GM21529 (cell line): Measurements from ENCODE around the gene RNASE12.
"Not testable (repeated sequence)": the region's sequence is repeated elsewhere in the genome, so short reads cannot be mapped to it uniquely, and the experiment has no call there.

Experiments
- ATAC-seq: cut with Tn5 transposase; IDR thresholded peaks from one replicate; pipeline ENCODE4 v1.9.1; 2021; ENCODE audit not compliant: unreplicated experiment

RNASE12 gene, protein sequence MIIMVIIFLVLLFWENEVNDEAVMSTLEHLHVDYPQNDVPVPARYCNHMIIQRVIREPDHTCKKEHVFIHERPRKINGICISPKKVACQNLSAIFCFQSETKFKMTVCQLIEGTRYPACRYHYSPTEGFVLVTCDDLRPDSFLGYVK

DNA sequence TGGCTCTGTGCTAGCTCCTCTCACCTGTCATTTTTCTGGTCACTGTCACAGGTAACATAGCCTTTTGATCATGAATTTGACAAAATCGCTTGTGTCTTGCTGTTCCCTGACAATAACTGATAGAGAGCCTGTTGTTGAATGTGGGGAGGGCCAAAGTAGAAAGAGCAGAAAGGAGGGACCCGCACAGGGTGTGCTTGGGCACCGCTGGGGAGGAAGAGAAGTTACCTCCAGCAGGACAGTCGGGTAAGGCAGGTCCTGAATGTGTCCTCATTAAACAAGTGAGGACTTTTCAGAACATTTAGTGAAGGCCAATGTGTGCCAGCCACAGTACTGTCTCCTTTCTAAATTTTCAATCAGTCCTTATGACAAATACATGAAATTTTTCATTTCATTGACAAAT is at the start of gene RNASE12:
Gene RNASE12, minus strand, starts transcription at position 142 of the 400 bp plus-strand sequence. CDS start 653 bp downstream, outside the sequence.
- no peak for ATAC-seq

DNA sequence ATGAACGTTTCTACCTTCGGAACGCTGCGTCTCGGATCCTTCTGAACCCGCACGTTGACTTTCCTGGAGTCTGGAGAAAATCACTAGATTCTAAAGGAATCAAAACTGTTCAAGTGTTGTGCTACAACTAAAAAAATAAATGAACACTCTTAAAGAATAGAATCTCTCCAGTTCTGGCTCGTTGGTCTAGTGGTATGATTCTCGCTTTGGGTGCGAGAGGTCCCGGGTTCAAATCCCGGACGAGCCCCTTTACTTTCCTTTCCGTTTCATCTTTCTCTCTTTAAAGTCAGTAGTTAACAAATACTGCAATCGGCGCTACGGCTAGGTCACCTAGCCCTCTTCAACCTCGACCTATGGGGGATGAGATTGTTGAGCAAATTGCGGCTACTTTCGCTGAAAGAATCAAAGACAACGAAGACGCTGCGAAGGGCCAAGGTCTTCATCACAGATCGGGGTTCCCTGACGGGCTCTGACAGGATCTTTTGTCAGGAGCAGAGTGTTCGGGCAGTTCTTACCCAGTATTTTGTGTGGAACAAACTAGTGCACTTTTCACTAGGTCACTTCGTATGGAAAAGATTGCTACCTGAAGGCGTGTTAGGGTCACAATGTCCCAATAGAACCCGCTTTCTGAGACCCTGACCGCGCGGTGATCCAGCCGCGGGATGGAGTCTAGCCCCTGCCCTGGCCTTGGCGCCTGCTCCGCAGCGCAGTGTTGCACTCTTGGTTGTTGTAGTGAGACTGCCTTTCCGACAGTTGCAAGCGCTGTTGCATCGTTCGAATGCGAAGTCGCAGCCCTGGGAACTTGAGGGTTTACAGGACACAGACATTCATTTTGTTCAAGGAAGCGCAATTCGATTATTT is 41.9 kb upstream of the RNASE12 start:
- peak; percentile 31 for ATAC-seq

DNA sequence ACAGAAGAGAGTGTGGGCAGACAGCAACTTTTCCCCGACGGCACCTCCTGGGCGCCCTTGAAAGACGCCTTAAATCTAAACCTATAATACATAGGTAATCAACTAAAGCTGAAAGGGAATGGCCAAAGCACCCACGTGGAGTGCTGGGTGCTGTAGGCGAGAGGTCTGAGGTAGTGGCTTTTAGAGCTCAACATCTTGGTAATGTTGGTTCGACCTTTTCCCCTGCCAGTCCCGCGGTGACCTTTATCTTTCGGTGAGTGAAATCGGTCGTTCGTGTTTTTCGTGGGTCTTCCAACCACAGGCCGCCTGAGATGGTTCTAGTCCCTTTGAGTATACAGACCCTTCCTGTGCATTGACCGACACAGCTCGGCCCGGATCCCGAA is 41.3 kb upstream of the RNASE12 start:
- ATAC-seq = peak; percentile 26

DNA sequence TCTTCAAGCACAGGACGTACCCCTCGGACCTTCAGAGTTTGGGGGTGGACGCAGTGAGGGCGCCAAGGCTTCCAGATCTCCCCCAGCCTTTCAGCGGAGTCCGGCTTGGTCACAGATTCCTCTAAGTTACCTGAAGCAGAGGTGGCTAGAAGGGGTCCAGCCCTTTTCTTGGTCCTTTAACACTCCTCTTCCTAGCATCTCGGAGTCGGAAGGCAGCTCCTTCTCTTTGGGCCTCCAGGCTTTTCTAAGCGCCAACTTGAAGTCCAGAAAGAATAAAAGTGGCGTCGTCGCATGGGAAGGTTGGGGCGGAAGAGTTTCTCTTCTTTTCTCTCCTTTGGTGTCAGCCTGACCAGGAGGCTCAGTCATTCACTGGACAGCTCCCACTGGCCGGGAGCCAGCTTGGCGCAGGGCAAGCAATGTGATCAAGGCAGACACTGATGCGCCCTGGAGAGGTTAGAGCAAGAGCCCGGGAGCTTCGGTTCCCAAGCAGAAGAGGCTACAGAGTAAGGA is 40.8 kb upstream of the RNASE12 start:
- peak; percentile 23 for ATAC-seq

DNA sequence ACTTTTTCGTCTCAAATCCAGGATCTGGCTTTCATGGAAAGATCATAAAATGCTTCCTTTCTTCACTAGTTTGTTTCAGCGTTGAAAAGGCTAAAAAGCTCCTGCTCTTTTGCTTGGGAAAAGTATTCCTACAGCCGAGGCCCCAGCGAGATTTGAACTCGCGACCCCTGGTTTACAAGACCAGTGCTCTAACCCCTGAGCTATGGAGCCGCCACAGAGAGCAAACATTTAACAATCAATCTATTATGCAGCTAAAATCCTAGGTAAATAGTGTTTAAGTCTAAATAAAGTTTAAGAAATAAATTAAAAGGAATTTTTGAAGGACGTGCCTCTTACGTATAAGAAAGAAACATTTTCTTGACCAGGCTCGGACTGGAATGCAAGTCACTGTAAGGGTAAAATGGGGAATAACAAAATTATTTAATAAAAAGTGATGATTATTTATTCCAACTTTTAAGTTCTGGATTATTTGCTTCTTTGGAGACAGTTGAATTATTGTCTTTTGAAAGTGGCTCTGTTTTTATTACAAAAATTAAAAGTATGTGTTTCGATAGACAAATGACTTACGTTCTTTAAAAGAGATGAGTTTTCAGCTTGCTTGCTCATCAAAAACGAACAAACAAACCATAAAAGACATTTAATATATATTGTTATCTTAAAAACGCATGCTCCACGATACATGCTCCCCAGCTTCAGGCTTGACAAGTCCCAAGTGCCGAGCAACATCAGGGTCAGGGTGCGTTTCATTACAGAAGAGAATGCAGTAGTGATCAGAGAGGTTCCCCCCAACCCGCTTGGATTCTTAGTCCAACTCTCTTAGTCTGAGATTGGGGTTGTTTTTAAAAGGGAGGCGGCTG is 40.1 kb upstream of the RNASE12 start:
- no peak for ATAC-seq

DNA sequence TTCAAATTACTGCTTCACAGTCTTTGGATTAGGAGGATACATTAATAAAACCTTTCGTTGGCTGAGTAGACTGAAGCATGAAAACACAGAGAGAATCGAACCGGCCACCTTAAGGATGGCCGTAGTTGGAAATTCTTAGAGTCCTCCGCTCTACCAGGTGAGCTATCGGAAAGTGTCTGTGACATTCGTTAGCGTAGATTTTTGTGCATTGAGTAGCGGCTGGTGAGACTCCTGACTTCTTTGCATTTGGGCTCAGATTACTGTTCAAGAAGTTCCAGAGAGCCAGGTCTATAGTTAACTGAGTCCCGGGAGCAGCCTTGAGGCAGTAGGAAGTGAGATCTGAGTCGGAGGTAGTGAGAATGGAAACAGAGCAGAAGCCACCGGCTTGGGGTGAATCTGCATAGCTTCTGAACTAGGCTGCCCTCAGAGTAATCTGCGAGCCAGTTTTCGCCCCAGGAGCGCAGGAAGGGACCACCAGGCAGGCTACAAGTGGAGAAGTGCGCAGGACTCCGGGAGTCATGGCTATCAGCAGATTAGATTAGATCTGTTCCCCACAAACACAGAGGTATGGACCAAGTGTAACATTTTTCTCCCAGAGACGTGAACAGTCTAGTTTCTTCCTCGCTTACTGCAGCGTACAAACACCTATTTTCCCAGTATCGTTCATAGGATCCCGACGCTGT is 39.3 kb upstream of the RNASE12 start:
- peak; percentile 52 for ATAC-seq

DNA sequence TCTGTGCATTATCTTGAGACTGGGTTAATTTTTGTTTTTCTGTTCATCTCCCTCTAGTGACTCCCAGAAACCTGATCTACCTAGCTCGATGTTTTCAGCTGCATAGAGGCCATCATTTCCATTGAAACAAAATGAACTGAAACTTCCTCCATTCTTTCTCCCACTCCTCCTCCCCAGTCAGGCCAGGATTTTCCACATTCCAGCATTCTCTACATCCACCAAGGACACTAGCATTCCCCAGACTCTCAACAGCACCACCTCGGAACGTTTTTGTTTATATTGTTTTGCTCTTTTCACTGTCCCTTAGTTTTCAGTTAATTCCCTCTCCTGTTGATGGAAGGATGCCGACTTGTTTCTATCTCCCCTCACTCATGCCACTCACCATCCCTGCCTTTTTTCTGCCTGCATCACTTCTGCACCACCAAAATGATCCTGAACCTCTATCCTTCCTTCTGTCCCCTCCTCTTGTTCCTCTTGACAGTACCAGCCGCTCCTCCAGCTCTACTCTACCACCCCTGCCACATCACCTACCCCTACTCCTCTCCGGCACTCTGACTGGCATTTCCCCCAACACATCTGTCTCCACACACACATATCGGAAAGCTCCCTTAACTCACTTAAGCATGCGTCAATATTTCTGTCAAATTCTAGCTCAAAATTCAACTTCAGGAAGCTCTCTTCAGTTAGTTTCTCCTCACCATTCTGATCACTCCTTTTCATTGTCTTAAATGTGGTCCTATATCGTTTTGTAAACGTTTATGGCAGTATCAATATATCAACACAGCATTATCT is 37.1 kb upstream of the RNASE12 start:
- ATAC-seq = no peak

DNA sequence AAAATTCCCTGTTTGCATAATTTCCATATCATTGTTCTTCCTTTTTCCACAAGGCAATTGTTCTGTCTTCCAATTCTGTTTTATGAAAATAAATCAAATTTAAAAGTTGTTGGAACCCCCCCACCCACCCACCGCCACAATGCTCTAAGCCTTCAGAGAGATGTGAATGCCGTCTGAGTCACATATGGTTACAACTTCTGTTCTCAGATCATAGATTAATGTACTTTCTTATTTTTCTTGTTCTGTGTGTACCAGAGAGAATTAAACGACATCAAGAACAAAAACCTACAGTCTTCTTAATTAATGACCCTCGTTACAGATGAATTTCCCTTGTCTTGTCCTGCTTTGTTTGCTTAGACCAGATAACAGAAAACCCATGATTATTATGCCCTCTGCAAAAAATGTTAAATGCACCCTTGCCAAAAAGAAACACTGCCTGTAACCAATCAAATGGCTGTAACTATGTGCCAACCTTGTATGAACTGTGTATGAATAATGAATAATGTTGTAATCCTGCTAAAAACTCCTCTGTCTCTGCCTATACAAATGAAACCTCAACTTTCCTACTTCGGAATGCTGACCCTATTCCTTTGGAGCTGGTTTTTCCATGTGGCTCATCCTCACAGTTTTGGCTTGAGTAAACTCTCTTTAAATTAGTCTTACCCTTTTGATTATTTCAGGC is 36.3 kb upstream of the RNASE12 start:
- no peak for ATAC-seq

DNA sequence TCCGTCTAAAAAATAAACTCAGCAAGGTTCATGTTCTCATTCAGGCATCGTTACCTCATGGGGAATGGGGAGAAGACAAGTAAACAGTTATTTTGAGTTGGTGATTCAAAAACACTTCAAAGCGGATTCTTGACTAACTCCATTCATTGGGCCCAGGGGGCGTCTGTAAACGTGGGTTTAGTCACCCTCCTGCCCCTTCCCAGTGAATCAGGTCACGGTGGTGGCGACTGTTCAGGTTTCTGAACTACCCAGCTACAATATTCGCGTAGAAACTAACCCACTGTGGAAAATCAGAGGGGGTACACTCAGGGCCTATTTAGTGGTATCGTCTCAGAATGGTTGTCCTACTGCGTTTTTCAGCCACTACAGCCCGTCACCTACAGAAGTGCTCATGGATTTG is 35.1 kb upstream of the RNASE12 start:
- no peak for ATAC-seq

DNA sequence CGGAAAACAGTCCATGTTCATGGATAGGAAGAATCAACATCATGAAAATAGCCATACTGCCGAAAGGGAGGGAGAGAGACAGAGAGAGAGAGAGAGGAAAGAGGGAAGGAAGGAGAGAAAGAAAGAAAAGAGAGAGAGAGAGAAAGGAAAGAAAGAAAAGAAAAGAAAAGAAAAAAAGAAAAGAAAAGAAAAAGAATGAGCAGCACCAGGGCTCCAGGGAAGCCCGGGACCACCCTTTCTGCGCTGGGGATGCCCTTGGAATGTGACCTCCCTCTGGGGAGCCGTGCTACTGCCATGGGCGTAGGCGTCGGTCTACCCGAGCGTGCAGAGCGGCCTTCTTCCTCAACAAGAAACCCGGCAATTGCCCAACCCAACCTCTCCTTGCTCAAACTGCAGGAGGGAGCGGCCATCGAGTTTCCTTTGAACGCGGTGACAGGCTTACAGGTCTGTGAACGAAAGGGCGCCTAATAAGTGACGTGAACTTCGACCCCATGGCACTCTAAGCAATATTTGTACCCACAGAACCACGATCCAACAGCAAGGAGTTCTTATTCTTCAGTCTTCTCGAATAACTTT is 33.4 kb upstream of the RNASE12 start:
- ATAC-seq = peak; percentile 66

DNA sequence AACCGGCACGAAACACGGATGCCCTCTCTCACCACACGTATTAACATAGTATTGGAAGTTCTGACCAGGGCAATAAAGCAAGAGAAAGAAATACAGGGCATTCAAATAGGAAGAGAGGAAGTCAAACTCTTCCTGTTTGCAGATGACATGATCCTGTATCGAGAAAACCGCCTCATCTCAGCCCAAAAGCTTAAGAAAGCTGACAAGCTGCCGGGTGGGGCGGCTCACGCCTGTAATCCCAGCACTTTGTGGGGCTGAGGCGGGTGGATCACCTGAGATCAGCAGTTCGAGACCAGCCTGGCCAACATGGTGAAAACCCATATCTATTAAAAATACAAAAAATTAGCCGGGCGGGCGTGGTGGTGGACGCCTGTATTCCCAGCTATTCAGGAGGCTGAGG is 32.6 kb upstream of the RNASE12 start:
- ATAC-seq = no peak

DNA sequence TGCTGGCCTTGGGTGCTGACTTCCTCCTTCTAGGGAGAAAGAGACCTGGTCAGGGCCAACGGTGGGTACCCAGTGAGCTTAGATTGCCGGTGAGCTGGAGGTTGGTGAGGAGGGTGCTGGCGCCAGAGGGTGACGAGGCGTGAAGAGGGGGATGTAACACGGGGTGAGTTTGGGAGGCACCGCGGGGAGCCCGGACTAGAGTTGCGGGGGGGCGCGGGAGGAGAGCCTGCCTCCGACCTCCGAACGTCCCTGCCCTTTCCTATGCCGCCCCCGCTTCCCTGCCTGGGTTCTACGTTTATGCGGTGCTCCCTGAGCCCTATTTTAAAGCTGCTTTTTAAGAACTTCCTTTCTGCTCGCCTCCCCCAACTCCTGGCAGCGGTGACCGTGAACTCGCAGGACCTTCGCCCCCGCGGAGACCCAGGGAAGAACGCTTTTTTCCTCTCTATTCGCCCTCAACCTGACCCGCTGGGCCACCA is 31.7 kb upstream of the RNASE12 start:
- ATAC-seq = no peak

DNA sequence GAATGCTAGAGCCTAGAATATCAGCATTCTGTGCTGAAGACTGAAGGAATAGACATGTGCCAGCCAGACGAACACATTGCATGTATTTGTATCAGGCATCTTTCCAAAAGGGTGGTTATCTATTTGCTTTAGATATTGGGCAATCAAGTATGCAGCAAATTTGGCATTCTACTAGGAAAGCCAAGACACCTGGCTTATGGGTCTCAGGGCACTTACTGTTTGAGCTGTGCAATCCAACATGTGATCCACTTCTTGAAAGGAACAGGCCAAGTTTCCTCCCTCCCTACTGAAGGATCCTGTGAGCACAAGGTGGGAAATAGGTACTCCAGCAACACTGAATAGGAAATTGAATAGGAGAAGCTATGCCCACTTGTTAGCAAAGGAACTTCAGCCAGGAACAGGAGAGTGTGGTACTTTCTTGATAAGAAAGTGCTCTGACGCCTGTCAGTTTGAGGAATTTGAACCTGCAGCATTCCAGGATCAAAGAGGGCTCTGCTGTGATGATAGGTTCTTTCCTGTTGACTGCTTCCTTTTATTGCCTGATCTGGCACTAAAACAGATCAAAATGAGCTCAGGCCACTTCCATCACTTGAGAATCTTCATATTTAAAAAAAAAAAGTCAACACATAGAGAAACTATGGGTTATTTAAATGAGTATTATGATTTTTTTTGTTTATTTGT is 29.8 kb upstream of the RNASE12 start:
- no peak for ATAC-seq

DNA sequence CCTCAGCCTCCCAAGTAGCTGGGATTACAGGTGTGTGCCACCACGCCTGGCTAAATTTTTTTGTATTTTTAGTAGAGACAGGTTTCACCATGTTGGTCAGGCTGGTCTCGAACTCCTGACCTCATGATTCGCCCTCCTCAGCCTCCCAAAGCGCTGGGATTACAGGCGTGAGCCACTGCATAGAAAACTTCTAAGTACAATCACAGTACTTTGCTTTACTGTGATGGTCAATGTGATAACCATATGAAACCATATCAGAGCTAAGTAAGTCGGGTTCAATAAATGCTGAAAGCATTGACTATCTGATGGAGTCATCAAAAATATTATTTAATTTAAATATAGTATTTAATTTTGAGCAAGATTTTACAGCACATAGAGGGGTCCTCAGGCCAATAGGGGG is 28.5 kb upstream of the RNASE12 start:
- ATAC-seq = not testable (repeated sequence)

DNA sequence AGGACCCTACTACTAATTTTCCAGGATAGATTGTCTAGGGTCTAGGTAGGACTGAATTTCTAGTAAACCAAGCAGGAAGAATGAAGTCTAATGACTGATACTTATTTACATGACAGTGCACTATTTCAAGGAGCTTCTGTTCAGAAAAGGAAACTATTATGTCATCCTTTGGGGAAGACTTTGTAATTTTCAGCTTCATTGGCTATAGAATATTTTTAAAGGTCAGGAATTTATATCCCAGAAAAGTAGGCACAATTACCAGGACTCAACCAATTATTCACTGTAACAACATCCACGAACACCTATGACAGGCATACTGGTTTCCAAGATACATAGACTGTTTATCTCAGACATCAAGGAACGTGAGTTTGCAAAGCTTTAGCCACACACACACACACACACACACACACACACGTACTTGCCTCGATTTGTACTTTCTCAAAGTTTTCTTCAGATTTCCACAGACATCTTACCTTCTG is 27.1 kb upstream of the RNASE12 start:
- no peak for ATAC-seq

DNA sequence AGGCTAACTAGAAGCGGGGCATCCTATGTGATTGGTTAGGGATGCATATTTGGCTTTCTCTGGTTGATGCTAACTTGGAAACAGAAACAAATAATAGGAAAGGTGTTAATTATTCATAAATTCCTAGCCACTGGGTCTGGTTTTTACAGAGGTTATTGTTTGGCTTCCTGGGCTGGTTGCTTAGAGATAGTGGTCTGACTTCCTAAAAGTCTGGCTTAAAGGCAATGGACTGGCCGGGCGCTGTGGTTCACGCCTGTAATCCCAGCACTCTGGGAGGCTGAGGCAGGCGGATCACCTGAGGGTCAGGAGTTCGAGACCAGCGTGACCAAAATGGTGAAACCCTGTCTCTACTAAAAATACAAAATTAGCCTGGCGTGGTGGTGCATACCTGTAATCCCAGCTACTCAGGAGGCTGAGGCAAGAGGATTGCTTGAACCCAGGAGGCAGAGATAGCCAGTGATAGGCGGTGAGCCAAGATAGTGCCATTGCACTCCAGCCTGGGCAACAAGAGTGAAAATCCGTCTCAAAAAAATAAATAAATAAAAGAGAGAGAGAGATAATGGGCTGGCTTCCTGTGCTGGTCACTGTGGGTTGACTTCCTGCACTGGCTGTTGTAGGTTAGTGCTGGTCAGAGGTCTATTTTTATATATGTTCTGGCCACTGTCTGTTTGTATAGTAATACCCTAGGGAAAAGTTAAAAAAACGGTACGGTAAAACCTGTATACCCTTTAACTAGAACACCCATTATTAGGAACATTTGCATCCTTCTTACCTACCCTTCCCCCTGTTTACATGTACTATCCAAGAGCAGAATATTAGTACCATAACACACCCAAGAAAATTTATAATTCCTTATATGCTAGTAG is 26.2 kb upstream of the RNASE12 start:
- ATAC-seq = peak; percentile 29

DNA sequence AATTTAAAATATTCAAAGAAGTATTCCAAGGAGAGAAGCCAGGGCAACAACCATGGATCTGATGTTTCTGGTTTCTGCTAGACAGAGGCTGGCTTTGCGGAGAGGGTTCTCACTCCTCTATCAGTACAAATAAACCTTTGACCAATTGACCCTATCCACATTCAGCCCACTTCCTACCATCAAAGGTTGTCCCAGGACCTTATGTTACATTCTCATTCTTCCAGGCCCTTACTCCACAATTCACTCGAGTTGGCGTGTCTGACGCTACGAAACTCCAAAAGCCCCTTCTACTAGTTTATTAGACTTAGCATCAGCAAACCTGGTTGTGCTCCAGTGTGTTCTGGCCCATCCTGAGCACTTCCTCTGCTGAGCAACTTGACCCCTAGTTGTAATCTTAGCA is 24.8 kb upstream of the RNASE12 start:
- ATAC-seq = no peak
